ENCODE data around the gene GTPBP4.

GTPBP4 gene

GRCh38 chr10:945778-946177 is 42.5 kb upstream of the GTPBP4 start:
- Histone ChIP-seq H3K9me3 (ENCODE audit: control insufficient read depth, low read length) (no peaks in the 10 kb centered on the region), H3K27me3 (ENCODE audit: control insufficient read depth, insufficient read depth, low read length) (no peaks in the 10 kb centered on the region), H2AFZ (no peak overlapping the region), H3K4me1 (no peaks in the 10 kb centered on the region), H3K79me2 (no peaks in the 10 kb centered on the region), H3K4me2 (ENCODE audit: low read length) (no peak overlapping the region), H3K36me3 (ENCODE audit: control insufficient read depth, insufficient read depth, low read length) (no peaks in the 10 kb centered on the region), H3K9ac (no peak overlapping the region), H3K4me3 (ENCODE audit: low read depth, low read length) (no peak overlapping the region), H3K27ac (no peak overlapping the region)
- no peak for TF ChIP-seq CTCF (IDR thresholded peaks at IDR 0.05)

- no peak for TF ChIP-seq CTCF (IDR thresholded peaks at IDR 0.05)
These were observed 41.2 kb upstream of the GTPBP4 start for GRCh38 chr10:947051-947450.

DNA sequence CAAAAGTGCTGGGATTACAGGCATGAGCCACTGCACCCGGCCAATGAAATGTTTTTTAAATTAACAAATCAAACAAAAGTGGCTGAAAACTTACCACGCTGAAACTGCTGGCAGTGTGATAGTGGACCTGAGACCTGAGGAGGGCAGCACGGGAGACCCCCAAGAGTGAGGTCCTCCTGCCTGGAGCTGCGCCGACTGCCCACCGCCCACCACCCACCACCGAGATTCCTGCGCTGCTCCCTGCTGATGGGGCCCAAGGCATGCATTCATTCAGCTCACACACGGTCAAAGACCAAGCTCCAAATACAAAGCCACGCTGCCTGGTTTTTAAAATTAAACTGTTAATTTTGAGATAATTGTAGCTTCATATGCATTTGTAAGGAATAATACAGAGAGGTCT is 40.4 kb upstream of the GTPBP4 start:
- Histone ChIP-seq H3K9ac (no peak overlapping the region), H3K36me3 (ENCODE audit: control insufficient read depth, insufficient read depth, low read length) (no peaks in the 10 kb centered on the region), H3K4me3 (ENCODE audit: low read depth, low read length) (no peak overlapping the region), H3K4me1 (no peaks in the 10 kb centered on the region), H2AFZ (no peak overlapping the region), H3K27me3 (ENCODE audit: control insufficient read depth, insufficient read depth, low read length) (no peaks in the 10 kb centered on the region), H3K4me2 (ENCODE audit: low read length) (no peak overlapping the region), H3K27ac (no peak overlapping the region), H3K79me2 (no peaks in the 10 kb centered on the region), H3K9me3 (ENCODE audit: control insufficient read depth, low read length) (no peaks in the 10 kb centered on the region)
- no peak for TF ChIP-seq CTCF (IDR thresholded peaks at IDR 0.05)

More at GRCh38 chr10:947051-947450, 41.2 kb upstream of the GTPBP4 start:
- no peaks in the 10 kb centered on the region for H3K9me3 ChIP-seq (ENCODE audit: control insufficient read depth, low read length)
- H3K79me2 ChIP-seq: no peaks in the 10 kb centered on the region
- no peak overlapping the region for H3K27ac ChIP-seq
- no peaks in the 10 kb centered on the region for H3K27me3 ChIP-seq (ENCODE audit: control insufficient read depth, insufficient read depth, low read length)
- no peak overlapping the region for H3K4me2 ChIP-seq (ENCODE audit: low read length)
- H3K4me3 ChIP-seq (ENCODE audit: low read depth, low read length): no peak overlapping the region
- no peaks in the 10 kb centered on the region for H3K4me1 ChIP-seq
- no peaks in the 10 kb centered on the region for H3K36me3 ChIP-seq (ENCODE audit: control insufficient read depth, insufficient read depth, low read length)
- no peak overlapping the region for H3K9ac ChIP-seq
- no peak overlapping the region for H2AFZ ChIP-seq

- H3K27ac ChIP-seq: no peak overlapping the region
- no peaks in the 10 kb centered on the region for H3K79me2 ChIP-seq
- H3K4me3 ChIP-seq (ENCODE audit: low read depth, low read length): no peak overlapping the region
- no peak overlapping the region for H3K4me2 ChIP-seq (ENCODE audit: low read length)
- no peaks in the 10 kb centered on the region for H3K27me3 ChIP-seq (ENCODE audit: control insufficient read depth, insufficient read depth, low read length)
- H3K9me3 ChIP-seq (ENCODE audit: control insufficient read depth, low read length): no peaks in the 10 kb centered on the region
- no peaks in the 10 kb centered on the region for H3K4me1 ChIP-seq
- no peak overlapping the region for H2AFZ ChIP-seq
- H3K36me3 ChIP-seq (ENCODE audit: control insufficient read depth, insufficient read depth, low read length): no peaks in the 10 kb centered on the region
- no peak overlapping the region for H3K9ac ChIP-seq
- no peak for TF ChIP-seq CTCF (IDR thresholded peaks at IDR 0.05)
These were observed 39.9 kb upstream of the GTPBP4 start for GRCh38 chr10:948347-948746.

- Histone ChIP-seq H3K4me3 (ENCODE audit: low read depth, low read length) (no peak overlapping the region), H3K4me1 (no peaks in the 10 kb centered on the region), H3K9ac (no peak overlapping the region), H3K36me3 (ENCODE audit: control insufficient read depth, insufficient read depth, low read length) (no peaks in the 10 kb centered on the region), H3K4me2 (ENCODE audit: low read length) (no peak overlapping the region), H3K27ac (no peak overlapping the region), H3K79me2 (no peaks in the 10 kb centered on the region), H2AFZ (no peak overlapping the region), H3K27me3 (ENCODE audit: control insufficient read depth, insufficient read depth, low read length) (no peaks in the 10 kb centered on the region), H3K9me3 (ENCODE audit: control insufficient read depth, low read length) (no peaks in the 10 kb centered on the region)
- TF ChIP-seq CTCF (IDR thresholded peaks at IDR 0.05): no peak
These were observed 38.8 kb upstream of the GTPBP4 start for GRCh38 chr10:949446-949845.

Data from parathyroid adenoma (tissue), 2 donors.